A549 (cell line): ENCODE measurements around the gene NAV2. TPM values are rescaled to one million over a fixed set of nuclear protein-coding genes. Genes with fewer than 3 reads are reported as not detected.
A peak's percentile ranks its signal among the peaks of the same experiment; 100 is the strongest.

ENCODE experiments used
- ATAC-seq, 2 experiments: fragments of 200-7000 bp in 1 of 2; fragments of >200 bp in 1 of 2; cut with Nextera tagmentation in 1 of 2; cut with Tn5 transposase in 1 of 2; 3 replicates each; pipeline versions ENCODE4 v1.8.0 to v1.9.1; 2018 to 2020; ENCODE audit warnings: mild to moderate bottlenecking in 1 of 2, moderate library complexity in 1 of 2
- CTCF ChIA-PET: fragments of 300-600 bp; sonication (Branson Sonifier 250); formaldehyde crosslinking; extraction: SDS; loops from one replicate; lab custom pipeline; 2021; ENCODE audit warnings: antibody characterized with exemption, inconsistent platforms; lab: Yijun Ruan, JAX
- POLR2A ChIA-PET: fragments of 350-600 bp; formaldehyde crosslinking; extraction: SDS; loops from one replicate; lab custom pipeline; 2021; ENCODE audit warnings: antibody characterized with exemption, inconsistent platforms; lab: Yijun Ruan, JAX
- DNase-seq, 2 experiments: peaks; one replicate each; pipeline versions ENCODE4 v3.0.0 to v3.0.0-alpha.2; 2011 to 2016; ENCODE audit warnings: low read depth in 1 of 2, low spot score in 1 of 2
- FAIRE-seq: peaks from 2 replicates; lab custom pipeline; 2011; peaks lifted over from hg19 to GRCh38; lab: Jason Lieb, UNC
- H3K27ac ChIP-seq, 2 experiments: fragments of >200 bp; sonication (Bioruptor Twin); formaldehyde crosslinking; 3 replicates each; pipeline ENCODE4 v1.5.1; 2016 to 2017
- H3K4me1 ChIP-seq: fragments of >200 bp; sonication (Bioruptor Twin); formaldehyde crosslinking; 3 replicates; pipeline ENCODE4 v1.6.1; 2016
- H3K4me2 ChIP-seq: fragments of >200 bp; sonication (Bioruptor Twin); formaldehyde crosslinking; 3 replicates; pipeline ENCODE4 v1.6.1; 2016
- H3K4me3 ChIP-seq: fragments of >200 bp; sonication (Bioruptor Twin); formaldehyde crosslinking; 3 replicates; pipeline ENCODE4 v1.5.1; 2016
- H3K9me3 ChIP-seq: fragments of >200 bp; sonication (Bioruptor Twin); formaldehyde crosslinking; 3 replicates; pipeline ENCODE4 v1.6.1; 2016
- CBX8 ChIP-seq: fragments of 200-600 bp; sonication (generic); IDR thresholded peaks from 2 replicates; pipeline ENCODE4 v1.6.1; 2016
- CEBPB ChIP-seq, 2 experiments: fragments of >200 bp in 1 of 2; sonication (Bioruptor Twin) in 1 of 2; formaldehyde crosslinking in 1 of 2; IDR thresholded peaks; 2 replicates each; pipeline ENCODE4 v1.6.1; 2012 to 2016
- EHMT2 ChIP-seq: fragments of 200-600 bp; sonication (generic); IDR thresholded peaks from 2 replicates; pipeline ENCODE4 v1.6.1; 2016; ENCODE audit warnings: antibody characterized with exemption, low read depth, mild to moderate bottlenecking, moderate library complexity
- HOXA7 ChIP-seq: fragments of 250-450 bp; sonication (Bioruptor Pico); IDR thresholded peaks from 2 replicates; pipeline ENCODE4 v1.5.0; 2020; ENCODE audit warnings: mild to moderate bottlenecking, moderate library complexity
- HOXB5 ChIP-seq: fragments of 250-450 bp; sonication (Bioruptor Pico); IDR thresholded peaks from 2 replicates; pipeline ENCODE4 v1.5.0; 2020; ENCODE audit warnings: mild to moderate bottlenecking, moderate library complexity
- JUNB ChIP-seq: fragments of >200 bp; sonication (Bioruptor Twin); formaldehyde crosslinking; IDR thresholded peaks from 2 replicates; pipeline ENCODE4 v1.6.1; 2016
- KDM1A ChIP-seq: fragments of 200-600 bp; sonication (generic); IDR thresholded peaks from 2 replicates; pipeline ENCODE4 v1.6.1; 2016; ENCODE audit warnings: low read depth, mild to moderate bottlenecking
- KDM5A ChIP-seq: fragments of 200-600 bp; sonication (generic); IDR thresholded peaks from 2 replicates; pipeline ENCODE4 v1.6.1; 2016; ENCODE audit warnings: antibody characterized with exemption, mild to moderate bottlenecking
- MAFK ChIP-seq: fragments of 450-650 bp; IDR thresholded peaks from 2 replicates; pipeline ENCODE4 v1.6.1; 2014; ENCODE audit not compliant: partially characterized antibody
- MAZ ChIP-seq: fragments of 150-350 bp; IDR thresholded peaks from 2 replicates; pipeline ENCODE4 v1.6.1; 2014; ENCODE audit warnings: antibody characterized with exemption, low read depth, low read length, borderline replicate concordance
- NR3C1 ChIP-seq: fragments of >200 bp; sonication (Bioruptor Twin); formaldehyde crosslinking; IDR thresholded peaks from 3 replicates; pipeline ENCODE4 v1.6.1; 2017
- PHF8 ChIP-seq: fragments of 200-600 bp; sonication (generic); IDR thresholded peaks from 2 replicates; pipeline ENCODE4 v1.6.1; 2016; ENCODE audit warnings: low read depth, mild to moderate bottlenecking, antibody characterized with exemption, moderate library complexity, borderline replicate concordance
- POLR2A ChIP-seq: IDR thresholded peaks from 2 replicates; pipeline ENCODE4 v1.6.1; 2012; ENCODE audit warnings: mild to moderate bottlenecking, low read length
- RAD21 ChIP-seq, 2 experiments: fragments of >200 bp in 1 of 2; sonication (Bioruptor Twin) in 1 of 2; formaldehyde crosslinking in 1 of 2; IDR thresholded peaks in 1 of 2; conservative IDR thresholded peaks in 1 of 2; 2 replicates in 1 of 2; 3 replicates in 1 of 2; pipeline ENCODE4 v1.6.1; 2012 to 2018; ENCODE audit warnings: inconsistent platforms in 1 of 2
- RFX5 ChIP-seq: fragments of 450-650 bp; IDR thresholded peaks from 2 replicates; pipeline ENCODE4 v1.7.1; 2014; ENCODE audit warnings: antibody characterized with exemption, mild to moderate bottlenecking, moderate library complexity
- ZFP36 ChIP-seq: fragments of 450-650 bp; IDR thresholded peaks from 2 replicates; pipeline ENCODE4 v1.6.1; 2014; ENCODE audit warnings: borderline replicate concordance; ENCODE audit not compliant: partially characterized antibody
- ZNF302 ChIP-seq: fragments of 250-450 bp; sonication (Bioruptor Pico); IDR thresholded peaks from 2 replicates; pipeline ENCODE4 v1.9.0; 2021; ENCODE audit warnings: inconsistent platforms, mild to moderate bottlenecking, moderate library complexity
- WGBS: methylation state at CpG from one replicate; pipeline ENCODE4 v1.1.6; 2017; ENCODE audit errors: missing lambda C conversion rate; 5-methylcytosine and 5-hydroxymethylcytosine counted together
- polyA plus RNA-seq, 4 experiments: library from polyadenylated mRNA; depleted of rRNA in 3 of 4; stranded (reverse); fragments of >200 nt; fragmentation: RNase III in 1 of 4; extraction: RNeasy Plus Mini Kit Qiagen cat#74134 plus additional on column Dnase treatment in 1 of 4; gene quantifications; 2 replicates in 3 of 4; 3 replicates in 1 of 4; pipeline ENCODE4 v1.2.3, GENCODE V29; 2011 to 2017
- TF ChIP-seq, protein P1 (sequence below): fragments of 250-450 bp; sonication (Bioruptor Pico); IDR thresholded peaks from 2 replicates; pipeline ENCODE4 v1.5.0; 2021; ENCODE audit warnings: mild to moderate bottlenecking, moderate library complexity, borderline replicate concordance
- TF ChIP-seq, protein P2 (sequence below): IDR thresholded peaks from 2 replicates; pipeline ENCODE4 v1.6.1; 2012
- TF ChIP-seq, protein P3 (sequence below): fragments of 150-350 bp; IDR thresholded peaks from 2 replicates; pipeline ENCODE4 v1.6.1; 2014; ENCODE audit warnings: low read depth, mild to moderate bottlenecking, low read length
- TF ChIP-seq, protein P4 (sequence below): fragments of 450-650 bp; IDR thresholded peaks from 2 replicates; pipeline ENCODE4 v1.6.1; 2014; ENCODE audit warnings: antibody characterized with exemption

NAV2 gene
- polyA plus RNA-seq, 2 of the 4 experiments (the other 2 are of a cell fraction), result 4.9 to 19.8 TPM

DNA sequence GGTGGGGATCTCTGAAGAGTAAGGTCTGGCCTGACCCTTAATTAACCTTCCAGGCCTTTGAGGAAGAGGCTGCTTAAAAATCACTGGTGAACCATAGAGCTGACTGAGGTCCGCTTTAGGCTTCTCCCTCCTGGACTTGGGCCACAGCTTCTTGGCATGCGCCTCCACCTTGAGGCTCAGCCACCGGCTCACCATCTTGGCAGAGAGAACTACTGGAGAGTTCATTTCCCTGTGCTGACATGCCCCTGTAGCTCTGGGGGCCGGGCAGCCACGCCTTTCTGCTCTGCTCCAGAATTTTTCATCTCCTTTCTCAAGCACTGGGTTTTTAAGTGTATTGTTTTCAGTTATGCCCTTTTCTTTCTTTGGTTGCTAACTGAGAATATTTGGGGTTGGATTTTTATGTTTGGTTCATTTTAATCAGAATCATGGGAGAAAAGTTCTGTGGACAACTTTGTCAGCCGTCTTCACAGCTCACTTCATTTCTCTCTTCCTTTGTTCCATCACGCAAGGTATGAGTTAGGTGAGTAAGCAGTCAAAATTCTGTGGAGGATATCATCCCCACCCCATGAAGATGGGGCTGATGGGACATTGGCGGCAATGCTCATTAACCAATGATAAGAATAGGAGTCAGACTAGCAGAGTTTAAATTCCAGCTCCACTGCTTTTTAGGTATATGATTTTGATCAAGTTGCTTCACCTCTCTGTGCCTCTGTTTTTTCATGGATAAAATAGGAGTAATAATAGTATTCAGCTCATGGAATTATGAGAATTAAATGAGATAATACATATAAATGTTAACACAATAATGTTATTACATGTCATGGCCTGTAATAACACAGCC, 343.7 kb downstream of the NAV2 start:
- Histone ChIP-seq H3K4me2 (no peak overlapping the region), H3K4me3 (no peak overlapping the region)
- ATAC-seq, result no peak
- TF ChIP-seq CBX8 (no peak), EHMT2 (no peak), NR3C1 (no peak), HOXA7 (CRISPR knock-in tag) (no peak), ZNF302 (no peak), MAFK (no peak), HOXB5 (CRISPR knock-in tag) (no peak), KDM5A (no peak), ZFP36 (no peak), MAZ (no peak), RAD21 (conservative IDR thresholded peaks at IDR 0.05 in 1 of 2, IDR thresholded peaks at IDR 0.05 in 1 of 2) (no peak), JUNB (no peak), POLR2A (no peak)
- TF ChIP-seq, protein P1, sequence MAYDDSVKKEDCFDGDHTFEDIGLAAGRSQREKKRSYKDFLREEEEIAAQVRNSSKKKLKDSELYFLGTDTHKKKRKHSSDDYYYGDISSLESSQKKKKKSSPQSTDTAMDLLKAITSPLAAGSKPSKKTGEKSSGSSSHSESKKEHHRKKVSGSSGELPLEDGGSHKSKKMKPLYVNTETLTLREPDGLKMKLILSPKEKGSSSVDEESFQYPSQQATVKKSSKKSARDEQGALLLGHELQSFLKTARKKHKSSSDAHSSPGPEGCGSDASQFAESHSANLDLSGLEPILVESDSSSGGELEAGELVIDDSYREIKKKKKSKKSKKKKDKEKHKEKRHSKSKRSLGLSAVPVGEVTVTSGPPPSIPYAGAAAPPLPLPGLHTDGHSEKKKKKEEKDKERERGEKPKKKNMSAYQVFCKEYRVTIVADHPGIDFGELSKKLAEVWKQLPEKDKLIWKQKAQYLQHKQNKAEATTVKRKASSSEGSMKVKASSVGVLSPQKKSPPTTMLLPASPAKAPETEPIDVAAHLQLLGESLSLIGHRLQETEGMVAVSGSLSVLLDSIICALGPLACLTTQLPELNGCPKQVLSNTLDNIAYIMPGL (CRISPR knock-in tag), result no peak
- TF ChIP-seq, protein P2, sequence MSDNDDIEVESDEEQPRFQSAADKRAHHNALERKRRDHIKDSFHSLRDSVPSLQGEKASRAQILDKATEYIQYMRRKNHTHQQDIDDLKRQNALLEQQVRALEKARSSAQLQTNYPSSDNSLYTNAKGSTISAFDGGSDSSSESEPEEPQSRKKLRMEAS, result no peak
- TF ChIP-seq, protein P3, sequence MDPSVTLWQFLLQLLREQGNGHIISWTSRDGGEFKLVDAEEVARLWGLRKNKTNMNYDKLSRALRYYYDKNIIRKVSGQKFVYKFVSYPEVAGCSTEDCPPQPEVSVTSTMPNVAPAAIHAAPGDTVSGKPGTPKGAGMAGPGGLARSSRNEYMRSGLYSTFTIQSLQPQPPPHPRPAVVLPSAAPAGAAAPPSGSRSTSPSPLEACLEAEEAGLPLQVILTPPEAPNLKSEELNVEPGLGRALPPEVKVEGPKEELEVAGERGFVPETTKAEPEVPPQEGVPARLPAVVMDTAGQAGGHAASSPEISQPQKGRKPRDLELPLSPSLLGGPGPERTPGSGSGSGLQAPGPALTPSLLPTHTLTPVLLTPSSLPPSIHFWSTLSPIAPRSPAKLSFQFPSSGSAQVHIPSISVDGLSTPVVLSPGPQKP, result no peak
- TF ChIP-seq, protein P4, sequence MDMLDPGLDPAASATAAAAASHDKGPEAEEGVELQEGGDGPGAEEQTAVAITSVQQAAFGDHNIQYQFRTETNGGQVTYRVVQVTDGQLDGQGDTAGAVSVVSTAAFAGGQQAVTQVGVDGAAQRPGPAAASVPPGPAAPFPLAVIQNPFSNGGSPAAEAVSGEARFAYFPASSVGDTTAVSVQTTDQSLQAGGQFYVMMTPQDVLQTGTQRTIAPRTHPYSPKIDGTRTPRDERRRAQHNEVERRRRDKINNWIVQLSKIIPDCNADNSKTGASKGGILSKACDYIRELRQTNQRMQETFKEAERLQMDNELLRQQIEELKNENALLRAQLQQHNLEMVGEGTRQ, result no peak
- TF ChIP-seq, all 56 proteins: peak for 0
- DNase-seq, result no peak
- Histone ChIP-seq H3K9me3 (no peaks in the 10 kb centered on the region), H3K27ac (0 out of 6 replicates have a peak overlapping the region, but pooled peaks of 1 of the 2 experiments have one; percentile 25), H3K4me1 (0 out of 3 replicates have a peak, but pooled peaks cover 4% of the 10 kb centered on the region)
- ChIA-PET CTCF (interaction anchor here (0.8 to 2.4 kb wide), 7 partner anchors 12 to 104 kb away, joined by 3 to 7 read pairs (median 5); no protein-coding TSS in a partner anchor), POLR2A (no interaction called here)
- no peak for FAIRE-seq
- 89% methylated on average over 8 of the region's 8 CpGs for WGBS

DNA sequence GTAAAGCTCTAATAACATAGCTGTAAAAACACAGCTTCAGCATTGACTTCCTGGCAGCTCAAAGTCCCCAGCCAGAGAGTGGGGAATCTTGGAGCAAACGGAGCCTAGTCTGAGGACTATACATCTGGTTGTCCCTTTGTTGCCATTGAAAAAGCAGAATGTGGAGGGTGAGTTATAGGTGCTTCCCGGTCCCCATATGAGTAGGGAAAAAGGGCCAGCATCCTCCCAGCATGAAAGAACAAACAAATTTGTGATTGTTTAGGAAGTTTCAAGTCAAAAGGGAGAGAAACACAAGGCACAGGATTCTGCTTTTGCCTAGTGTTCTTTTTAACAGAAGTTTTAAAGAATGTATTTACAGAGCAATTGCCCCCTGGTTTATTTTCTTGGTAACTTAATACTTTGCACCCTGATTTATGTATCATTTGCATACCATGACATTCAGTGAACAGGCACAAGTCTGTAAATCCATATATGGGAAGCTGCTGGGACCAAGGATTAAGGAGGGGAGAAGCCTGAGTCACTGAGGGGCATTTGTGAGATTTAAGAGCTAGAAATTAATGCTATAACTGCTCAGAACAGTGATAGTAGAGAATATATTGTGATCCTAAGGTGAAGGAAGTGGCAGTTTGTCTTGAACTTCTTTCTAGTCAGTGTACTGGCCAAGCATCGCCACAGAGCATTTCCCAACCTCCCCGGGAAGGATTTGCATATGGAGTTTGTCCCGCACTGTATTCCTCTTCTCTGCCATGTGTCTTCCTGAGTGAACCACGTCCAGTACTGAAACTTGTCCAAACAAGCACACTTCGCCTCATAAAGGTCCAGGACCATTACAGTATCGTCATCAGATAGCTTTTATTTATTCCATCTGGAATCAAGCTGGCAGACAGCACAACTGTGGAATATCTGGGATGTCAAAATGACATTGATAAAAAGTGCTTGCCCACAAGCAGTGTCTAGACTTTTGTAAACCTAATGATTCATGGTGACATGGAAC, 344.6 kb downstream of the NAV2 start:
- H3K9me3 ChIP-seq, result no peaks in the 10 kb centered on the region
- FAIRE-seq (no peak), DNase-seq (no peak), ATAC-seq (no peak)
- TF ChIP-seq CEBPB (IDR thresholded peaks at IDR 0.05) (no peak), KDM1A (no peak), PHF8 (no peak), RFX5 (no peak)
- no peak overlapping the region for H3K4me3 ChIP-seq
- 0 out of 3 replicates have a peak, but pooled peaks cover 4% of the 10 kb centered on the region for H3K4me1 ChIP-seq
- ChIA-PET CTCF (interaction anchor here (0.8 to 1.2 kb wide), 3 partner anchors 9 to 105 kb away, joined by 3 to 5 read pairs (median 3); no protein-coding TSS in a partner anchor), POLR2A (no interaction called here)
- H3K27ac ChIP-seq, result no peak overlapping the region
- 82% methylated on average over 8 of the region's 8 CpGs for whole genome bisulfite sequencing
- no peak overlapping the region for H3K4me2 ChIP-seq
